Common myeloid progenitor, CD34-positive (primary cell): Measurements from ENCODE around the gene DCAF12L1.

Experiments used
- CTCF ChIA-PET: fragments of 350-600 bp; sonication (Branson Sonifier 250); formaldehyde crosslinking; loops from one replicate; lab custom pipeline; 2021; ENCODE audit warnings: antibody characterized with exemption; lab: Charles Lee
- POLR2A ChIA-PET: fragments of 350-600 bp; sonication (Branson Sonifier 250); formaldehyde crosslinking; loops from one replicate; lab custom pipeline; 2021; ENCODE audit warnings: antibody characterized with exemption; lab: Charles Lee
- DNase-seq, 3 donors: peaks; one replicate each; pipeline versions ENCODE4 v3.0.0 to v3.0.0-alpha.2; 2013
- H3K27ac ChIP-seq, 2 experiments: 1 replicate in 1 of 2; 2 replicates in 1 of 2; pipeline ENCODE4 v1.7.0; 2013; ENCODE audit warnings: inconsistent platforms in 2 of 2, low read length in 2 of 2, mild to moderate bottlenecking in 2 of 2, low read depth in 1 of 2, moderate library complexity in 1 of 2; ENCODE audit not compliant: severe bottlenecking in 2 of 2, insufficient read depth in 1 of 2, poor library complexity in 1 of 2
- H3K27me3 ChIP-seq, 5 experiments: replicated peaks in 2 of 5; 1 replicate in 3 of 5; 2 replicates in 2 of 5; pipeline versions ENCODE4 v1.6.1 to v1.7.0; 2013; ENCODE audit warnings: low read length in 4 of 5, mild to moderate bottlenecking in 2 of 5, moderate library complexity in 2 of 5, inconsistent platforms in 1 of 5; ENCODE audit not compliant: insufficient read depth in 5 of 5, control insufficient read depth in 4 of 5
- H3K36me3 ChIP-seq, 4 experiments: 1 replicate in 2 of 4; 2 replicates in 2 of 4; pipeline versions ENCODE4 v1.6.1 to v1.7.0; 2013; ENCODE audit warnings: low read length in 3 of 4, control low read depth in 1 of 4, mild to moderate bottlenecking in 1 of 4; ENCODE audit not compliant: control insufficient read depth in 4 of 4, insufficient read depth in 4 of 4
- H3K4me1 ChIP-seq, 4 experiments: 1 replicate in 3 of 4; 2 replicates in 1 of 4; pipeline versions ENCODE4 v1.6.1 to v1.7.1; 2013; ENCODE audit warnings: low read length in 3 of 4, mild to moderate bottlenecking in 3 of 4, control low read depth in 1 of 4, inconsistent platforms in 1 of 4, moderate library complexity in 1 of 4; ENCODE audit not compliant: control insufficient read depth in 4 of 4, insufficient read depth in 4 of 4; ENCODE audit errors: control extremely low read depth in 1 of 4
- H3K4me3 ChIP-seq, 7 experiments: 1 replicate in 4 of 7; 2 replicates in 3 of 7; pipeline versions ENCODE4 v1.5.1 to v1.7.0; 2013; ENCODE audit warnings: mild to moderate bottlenecking in 7 of 7, low read length in 6 of 7, moderate library complexity in 6 of 7, inconsistent platforms in 2 of 7, low read depth in 2 of 7, control low read depth in 1 of 7; ENCODE audit not compliant: insufficient read depth in 4 of 7, control insufficient read depth in 1 of 7; ENCODE audit errors: extremely low read depth in 1 of 7
- H3K9me3 ChIP-seq, 5 experiments: 1 replicate in 4 of 5; 2 replicates in 1 of 5; pipeline versions ENCODE4 v1.6.1 to v1.7.1; 2013; ENCODE audit warnings: low read length in 4 of 5, mild to moderate bottlenecking in 2 of 5, inconsistent platforms in 1 of 5, low read depth in 1 of 5, moderate library complexity in 1 of 5; ENCODE audit not compliant: control insufficient read depth in 4 of 5, insufficient read depth in 2 of 5; ENCODE audit errors: control extremely low read depth in 1 of 5
- WGBS: methylation state at CpG from one replicate; pipeline ENCODE4 v1.1.5; 2013; ENCODE audit not compliant: insufficient coverage; 5-methylcytosine and 5-hydroxymethylcytosine counted together

Gene DCAF12L1

DNA sequence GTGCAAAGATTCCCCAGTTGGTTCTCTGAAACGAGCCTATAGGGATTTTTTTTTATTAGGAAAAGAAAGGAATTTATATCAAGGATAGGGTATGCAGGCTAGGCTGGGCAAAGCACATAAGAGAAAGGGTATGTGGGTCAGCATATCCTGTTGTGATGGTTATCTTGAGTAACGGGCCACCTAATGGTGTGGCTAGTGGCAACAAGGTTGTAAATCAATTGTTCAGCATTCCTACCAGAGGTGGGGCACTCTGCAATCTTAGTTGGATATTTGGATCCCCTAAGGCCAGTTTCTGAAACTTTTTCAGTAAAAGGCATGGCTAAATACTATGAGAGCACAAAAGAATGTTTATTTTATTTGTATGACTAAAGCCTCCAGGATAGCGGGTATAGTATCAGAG lies 42.7 kb downstream of the DCAF12L1 start:
- ChIA-PET CTCF (no interaction called here), POLR2A (no interaction called here)
- Histone ChIP-seq H3K4me3 (no peak overlapping the region), H3K4me1 (no peaks in the 10 kb centered on the region), H3K27ac (no peak overlapping the region), H3K27me3 (no peaks in the 10 kb centered on the region), H3K36me3 (no peaks in the 10 kb centered on the region), H3K9me3 (no peaks in the 10 kb centered on the region)
- 57% methylated on average over 3 of the region's 3 CpGs for WGBS
- no peak for DNase-seq
